ENCODE measurements around the gene DENND2A. TPM values are rescaled to one million over a fixed set of nuclear protein-coding genes. Genes with fewer than 3 reads are reported as not detected.
"Not testable (repeated sequence)": the region's sequence is repeated elsewhere in the genome, so short reads cannot be mapped to it uniquely, and the experiment has no call there.

The DENND2A gene
- total and polyA plus RNA-seq, 3 experiments from 2014 or later: not detected

GRCh38 chr7:140683657-140684056 lies 43.0 kb upstream of the DENND2A start:
- H3K27ac ChIP-seq (ENCODE audit: low read depth, low read length): no peak overlapping the region
- Mint-ChIP-seq H3K27ac (no peak overlapping the region), H3K27me3 (no peaks in the 10 kb centered on the region), H3K36me3 (peaks cover 4 to 70% (median 20%) of the 10 kb centered on the region in 3 donors), H3K9me3 (peaks cover 0 to 2% (median 0%) of the 10 kb centered on the region in 5 donors), H3K4me3 (no peak overlapping the region), H3K4me1 (no peaks in the 10 kb centered on the region)
- H3K36me3 ChIP-seq (ENCODE audit: insufficient read depth, low read length): peaks cover 3% of the 10 kb centered on the region
- DNase-seq: no peak
- no peaks in the 10 kb centered on the region for H3K4me1 ChIP-seq (ENCODE audit: insufficient read depth, low read length)
- CTCF ChIA-PET: interaction anchor here (1.5 kb wide), 1 partner anchor 22 kb away, joined by 3 read pairs; no protein-coding TSS in a partner anchor
- H3K9me3 ChIP-seq (ENCODE audit: low read length): no peaks in the 10 kb centered on the region
- H3K27me3 ChIP-seq (ENCODE audit: insufficient read depth, low read length, poor library complexity, severe bottlenecking): no peaks in the 10 kb centered on the region
- no peak overlapping the region for H3K4me3 ChIP-seq (ENCODE audit: low read length)
- POLR2A ChIA-PET: no interaction called here

- peaks cover 3% of the 10 kb centered on the region for H3K36me3 ChIP-seq (ENCODE audit: insufficient read depth, low read length)
- POLR2A ChIA-PET: no interaction called here
Observed at GRCh38 chr7:140681766-140682165, 41.2 kb upstream of the DENND2A start.

DNA sequence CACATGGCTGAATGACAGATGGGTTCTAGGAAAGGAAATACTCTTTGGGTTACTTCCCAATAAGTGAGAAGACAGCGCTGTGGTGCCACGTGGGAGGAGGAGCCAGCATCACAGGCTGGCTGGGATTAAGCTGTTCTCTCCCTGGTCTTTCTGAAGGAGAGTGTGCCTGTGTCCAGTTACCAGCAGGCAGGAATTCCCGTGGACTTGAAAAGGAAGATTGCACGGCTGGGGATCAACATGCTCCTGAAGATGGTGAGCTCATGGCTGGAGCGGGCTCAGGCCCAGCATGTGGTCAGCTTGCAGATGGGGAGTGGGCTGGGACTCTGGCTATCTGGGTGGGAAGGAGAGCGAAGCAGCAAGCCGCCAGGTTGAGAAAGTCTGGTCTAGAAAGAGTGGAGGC lies 40.3 kb upstream of the DENND2A start:
- Histone ChIP-seq H3K4me3 (ENCODE audit: low read length) (no peak overlapping the region), H3K9me3 (ENCODE audit: low read length) (no peaks in the 10 kb centered on the region), H3K36me3 (ENCODE audit: insufficient read depth, low read length) (peaks cover 3% of the 10 kb centered on the region), H3K4me1 (ENCODE audit: insufficient read depth, low read length) (peaks cover 3% of the 10 kb centered on the region), H3K27me3 (ENCODE audit: insufficient read depth, low read length, poor library complexity, severe bottlenecking) (no peaks in the 10 kb centered on the region), H3K27ac (ENCODE audit: low read depth, low read length) (no peak overlapping the region)
- DNase-seq: no peak
- peaks cover 10 to 80% (median 23%) of the 10 kb centered on the region in 3 donors for H3K36me3 Mint-ChIP-seq
- H3K27me3 Mint-ChIP-seq: no peaks in the 10 kb centered on the region
- H3K4me3 Mint-ChIP-seq: no peak overlapping the region
- H3K4me1 Mint-ChIP-seq: peaks cover 4 to 17% (median 5%) of the 10 kb centered on the region in 3 donors
- H3K9me3 Mint-ChIP-seq: peaks cover 0 to 2% (median 0%) of the 10 kb centered on the region in 5 donors
- ChIA-PET POLR2A (no interaction called here), CTCF (no interaction called here)
- peak overlapping the region in 2 of 8 donors; percentile 42 to 43 for H3K27ac Mint-ChIP-seq

More at GRCh38 chr7:140681766-140682165, 41.2 kb upstream of the DENND2A start:
- no peak overlapping the region for H3K4me3 Mint-ChIP-seq
- H3K4me1 ChIP-seq (ENCODE audit: insufficient read depth, low read length): no peaks in the 10 kb centered on the region
- no peaks in the 10 kb centered on the region for H3K9me3 ChIP-seq (ENCODE audit: low read length)
- CTCF ChIA-PET: interaction anchor here (1.6 kb wide), 1 partner anchor 9 kb away, joined by 6 read pairs; the partner anchor contains the start of gene ADCK2
- peaks cover 4 to 12% (median 5%) of the 10 kb centered on the region in 3 donors for H3K4me1 Mint-ChIP-seq
- H3K27ac ChIP-seq (ENCODE audit: low read depth, low read length): no peak overlapping the region
- H3K27ac Mint-ChIP-seq: no peak overlapping the region
- H3K27me3 ChIP-seq (ENCODE audit: insufficient read depth, low read length, poor library complexity, severe bottlenecking): no peaks in the 10 kb centered on the region
- no peaks in the 10 kb centered on the region for H3K27me3 Mint-ChIP-seq
- no peak for DNase-seq
- H3K9me3 Mint-ChIP-seq: peaks cover 0 to 2% (median 0%) of the 10 kb centered on the region in 5 donors
- peaks cover 10 to 75% (median 25%) of the 10 kb centered on the region in 3 donors for H3K36me3 Mint-ChIP-seq
- H3K4me3 ChIP-seq (ENCODE audit: low read length): no peak overlapping the region

GRCh38 chr7:140679186-140679585 lies 38.6 kb upstream of the DENND2A start:
- POLR2A ChIA-PET: no interaction called here
- DNase-seq: no peak
- peaks cover 10 to 66% (median 19%) of the 10 kb centered on the region in 3 donors for H3K36me3 Mint-ChIP-seq
- Histone ChIP-seq H3K9me3 (ENCODE audit: low read length) (no peaks in the 10 kb centered on the region), H3K27me3 (ENCODE audit: insufficient read depth, low read length, poor library complexity, severe bottlenecking) (no peaks in the 10 kb centered on the region), H3K4me3 (ENCODE audit: low read length) (no peak overlapping the region), H3K27ac (ENCODE audit: low read depth, low read length) (no peak overlapping the region), H3K4me1 (ENCODE audit: insufficient read depth, low read length) (peaks cover 20% of the 10 kb centered on the region), H3K36me3 (ENCODE audit: insufficient read depth, low read length) (peaks cover 3% of the 10 kb centered on the region)
- CTCF ChIA-PET: interaction anchor here (1.0 to 1.2 kb wide), 2 partner anchors 19 to 203 kb away, joined by 3 read pairs; no protein-coding TSS in a partner anchor
- no peak overlapping the region for H3K27ac Mint-ChIP-seq
- no peaks in the 10 kb centered on the region for H3K9me3 Mint-ChIP-seq
- peaks cover 16 to 33% (median 20%) of the 10 kb centered on the region in 3 donors for H3K4me1 Mint-ChIP-seq
- H3K4me3 Mint-ChIP-seq: no peak overlapping the region
- H3K27me3 Mint-ChIP-seq: no peaks in the 10 kb centered on the region

DNA sequence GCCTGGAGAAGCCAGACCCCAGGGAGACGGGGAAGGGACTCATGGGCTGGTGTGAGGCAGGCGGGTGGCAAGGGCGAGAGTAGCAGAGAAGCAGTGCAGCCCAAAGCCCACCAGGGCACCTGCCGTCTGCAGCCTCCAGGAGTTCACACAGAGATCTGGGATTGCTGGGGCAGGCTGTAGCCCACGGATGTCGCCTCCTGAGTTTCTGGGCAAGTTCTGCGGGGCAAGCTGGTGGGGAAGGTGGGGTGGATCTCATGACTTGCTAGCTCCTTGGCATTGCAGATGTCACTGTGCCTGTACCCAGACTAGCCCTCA lies 38.2 kb upstream of the DENND2A start:
- Mint-ChIP-seq H3K9me3 (no peaks in the 10 kb centered on the region), H3K4me1 (peaks cover 20 to 37% (median 24%) of the 10 kb centered on the region in 3 donors), H3K27ac (no peak overlapping the region), H3K36me3 (peaks cover 10 to 62% (median 15%) of the 10 kb centered on the region in 3 donors), H3K4me3 (no peak overlapping the region), H3K27me3 (no peaks in the 10 kb centered on the region)
- peaks cover 3% of the 10 kb centered on the region for H3K36me3 ChIP-seq (ENCODE audit: insufficient read depth, low read length)
- peaks cover 24% of the 10 kb centered on the region for H3K4me1 ChIP-seq (ENCODE audit: insufficient read depth, low read length)
- no peaks in the 10 kb centered on the region for H3K9me3 ChIP-seq (ENCODE audit: low read length)
- CTCF ChIA-PET: interaction anchor here (1.0 to 1.2 kb wide), 2 partner anchors 18 to 203 kb away, joined by 3 read pairs; no protein-coding TSS in a partner anchor
- no peak overlapping the region for H3K27ac ChIP-seq (ENCODE audit: low read depth, low read length)
- DNase-seq: no peak
- H3K4me3 ChIP-seq (ENCODE audit: low read length): no peak overlapping the region
- no peaks in the 10 kb centered on the region for H3K27me3 ChIP-seq (ENCODE audit: insufficient read depth, low read length, poor library complexity, severe bottlenecking)
- POLR2A ChIA-PET: no interaction called here

- CTCF ChIA-PET: interaction anchor here (1.0 to 1.2 kb wide), 2 partner anchors 18 to 202 kb away, joined by 3 read pairs; no protein-coding TSS in a partner anchor
- peaks cover 27% of the 10 kb centered on the region for H3K4me1 ChIP-seq (ENCODE audit: insufficient read depth, low read length)
- DNase-seq: no peak
- POLR2A ChIA-PET: no interaction called here
- H3K36me3 Mint-ChIP-seq: peaks cover 10 to 58% (median 15%) of the 10 kb centered on the region in 3 donors
- H3K27ac Mint-ChIP-seq: no peak overlapping the region
- H3K27ac ChIP-seq (ENCODE audit: low read depth, low read length): no peak overlapping the region
- H3K4me3 ChIP-seq (ENCODE audit: low read length): no peak overlapping the region
- no peaks in the 10 kb centered on the region for H3K9me3 Mint-ChIP-seq
- H3K9me3 ChIP-seq (ENCODE audit: low read length): no peaks in the 10 kb centered on the region
- H3K4me3 Mint-ChIP-seq: no peak overlapping the region
- peaks cover 3% of the 10 kb centered on the region for H3K36me3 ChIP-seq (ENCODE audit: insufficient read depth, low read length)
- H3K27me3 Mint-ChIP-seq: no peaks in the 10 kb centered on the region
- H3K27me3 ChIP-seq (ENCODE audit: insufficient read depth, low read length, poor library complexity, severe bottlenecking): no peaks in the 10 kb centered on the region
- H3K4me1 Mint-ChIP-seq: peaks cover 23 to 41% (median 27%) of the 10 kb centered on the region in 3 donors
Observed at GRCh38 chr7:140678081-140678815, 37.6 kb upstream of the DENND2A start.

DNA sequence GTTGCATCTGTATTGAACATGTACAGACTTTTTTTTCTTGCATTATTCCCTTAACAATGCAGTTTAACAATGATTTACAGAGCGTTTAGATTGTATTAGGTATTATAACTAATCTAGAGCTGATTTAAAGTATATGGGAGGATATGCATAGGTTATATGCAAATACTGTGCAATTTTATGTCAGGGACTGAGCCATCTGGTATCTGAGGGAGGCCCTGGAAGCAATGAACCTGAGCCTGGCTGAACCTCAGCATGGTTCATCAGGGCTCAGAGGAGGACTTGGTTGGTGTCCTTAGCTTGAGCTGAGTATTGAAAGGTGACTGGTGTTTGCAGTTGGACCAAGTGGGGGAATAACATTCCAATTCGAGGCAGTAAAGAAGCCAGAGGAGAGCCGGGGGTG lies 36.9 kb upstream of the DENND2A start:
- no peak overlapping the region for H3K27ac Mint-ChIP-seq

GRCh38 chr7:140676956-140677355 lies 36.3 kb upstream of the DENND2A start:
- H3K9me3 ChIP-seq (ENCODE audit: low read length); H3K9me3 Mint-ChIP-seq; DNase-seq; H3K27me3 Mint-ChIP-seq; H3K27ac ChIP-seq (ENCODE audit: low read depth, low read length); CTCF ChIA-PET; H3K4me3 ChIP-seq (ENCODE audit: low read length); H3K36me3 ChIP-seq (ENCODE audit: insufficient read depth, low read length); POLR2A ChIA-PET; H3K27me3 ChIP-seq (ENCODE audit: insufficient read depth, low read length, poor library complexity, severe bottlenecking): not testable (repeated sequence)
- H3K27ac Mint-ChIP-seq: peak overlapping the region in 1 of 8 donors; percentile 34
- H3K36me3 Mint-ChIP-seq: peaks cover 7 to 51% (median 14%) of the 10 kb centered on the region in 3 donors
- H3K4me1 ChIP-seq (ENCODE audit: insufficient read depth, low read length): peaks cover 32% of the 10 kb centered on the region
- H3K4me1 Mint-ChIP-seq: peaks cover 29 to 47% (median 34%) of the 10 kb centered on the region in 3 donors
- peak overlapping the region in 1 of 7 donors; percentile 11 for H3K4me3 Mint-ChIP-seq

More for the DNA sequence above, 36.9 kb upstream of the DENND2A start:
- peaks cover 24 to 41% (median 28%) of the 10 kb centered on the region in 3 donors for H3K4me1 Mint-ChIP-seq
- H3K4me3 Mint-ChIP-seq: no peak overlapping the region
- no peaks in the 10 kb centered on the region for H3K27me3 Mint-ChIP-seq
- DNase-seq: no peak
- ChIA-PET CTCF (no interaction called here), POLR2A (no interaction called here)
- Histone ChIP-seq H3K4me1 (ENCODE audit: insufficient read depth, low read length) (peaks cover 27% of the 10 kb centered on the region), H3K9me3 (ENCODE audit: low read length) (no peaks in the 10 kb centered on the region), H3K27ac (ENCODE audit: low read depth, low read length) (no peak overlapping the region), H3K27me3 (ENCODE audit: insufficient read depth, low read length, poor library complexity, severe bottlenecking) (no peaks in the 10 kb centered on the region), H3K4me3 (ENCODE audit: low read length) (no peak overlapping the region), H3K36me3 (ENCODE audit: insufficient read depth, low read length) (peaks cover 3% of the 10 kb centered on the region)
- H3K9me3 Mint-ChIP-seq: no peaks in the 10 kb centered on the region
- H3K36me3 Mint-ChIP-seq: peaks cover 10 to 55% (median 15%) of the 10 kb centered on the region in 3 donors

Measured in CD8-positive, alpha-beta memory T cell (primary cell).